GM23338 (cell line): ENCODE results near the gene SYCP3. TPM values are rescaled to one million over a fixed set of nuclear protein-coding genes. Genes with fewer than 3 reads are reported as not detected.

ENCODE experiments used
- ATAC-seq: fragments of 200-7000 bp; cut with Tn5 transposase; 3 replicates; pipeline ENCODE4 v1.9.1; 2020
- DNase-seq: peaks from one replicate; pipeline ENCODE4 v3.0.0-alpha.2; 2015; ENCODE audit warnings: low spot score
- H2AFZ ChIP-seq: fragments of 200-600 bp; sonication (generic); 2 replicates; pipeline ENCODE4 v1.8.0; 2016; ENCODE audit warnings: antibody characterized with exemption, mild to moderate bottlenecking, moderate library complexity
- H3F3A ChIP-seq: fragments of 200-600 bp; sonication (generic); replicated peaks from 2 replicates; pipeline ENCODE4 v1.8.0; 2017; ENCODE audit warnings: antibody characterized with exemption, mixed run types, low read depth
- H3K27ac ChIP-seq: fragments of 200-600 bp; sonication (generic); 2 replicates; pipeline ENCODE4 v1.6.1; 2016; ENCODE audit warnings: low read depth
- H3K27me3 ChIP-seq: fragments of 200-600 bp; sonication (generic); 2 replicates; pipeline ENCODE4 v1.8.0; 2016; ENCODE audit warnings: mild to moderate bottlenecking, mixed run types, moderate library complexity; ENCODE audit not compliant: insufficient read depth
- H3K36me3 ChIP-seq: fragments of 200-600 bp; sonication (generic); 2 replicates; pipeline ENCODE4 v1.8.0; 2016; ENCODE audit warnings: mild to moderate bottlenecking; ENCODE audit not compliant: insufficient read depth
- H3K4me1 ChIP-seq: fragments of 200-600 bp; sonication (generic); 2 replicates; pipeline ENCODE4 v1.8.0; 2016; ENCODE audit warnings: mild to moderate bottlenecking, moderate library complexity; ENCODE audit not compliant: insufficient read depth
- H3K4me2 ChIP-seq: fragments of 200-600 bp; sonication (generic); 2 replicates; pipeline ENCODE4 v1.7.1; 2017; ENCODE audit warnings: mixed run types
- H3K4me3 ChIP-seq: fragments of 200-600 bp; sonication (generic); 2 replicates; pipeline ENCODE4 v1.6.1; 2016; ENCODE audit warnings: mixed run types
- H3K79me2 ChIP-seq: fragments of 200-600 bp; sonication (generic); replicated peaks from 2 replicates; pipeline ENCODE4 v1.8.0; 2017; ENCODE audit warnings: mild to moderate bottlenecking; ENCODE audit not compliant: insufficient read depth
- H3K9me2 ChIP-seq: fragments of 200-600 bp; sonication (generic); 2 replicates; pipeline ENCODE4 v1.8.0; 2017; ENCODE audit not compliant: insufficient read depth
- H4K20me1 ChIP-seq: fragments of 200-600 bp; sonication (generic); replicated peaks from 2 replicates; pipeline ENCODE4 v1.8.0; 2017; ENCODE audit warnings: mild to moderate bottlenecking; ENCODE audit not compliant: insufficient read depth
- H3K27ac Mint-ChIP-seq: 2 replicates; pipeline ENCODE4 v1.8.0; 2020; ENCODE audit warnings: inconsistent platforms, mild to moderate bottlenecking, moderate library complexity, mixed read lengths
- H3K27me3 Mint-ChIP-seq: 3 replicates; pipeline ENCODE4 v1.8.0; 2022; ENCODE audit warnings: low read depth, mild to moderate bottlenecking, moderate library complexity, mixed read lengths, inconsistent platforms; ENCODE audit not compliant: insufficient read depth, poor library complexity
- H3K36me3 Mint-ChIP-seq: 3 replicates; pipeline ENCODE4 v1.8.0; 2021; ENCODE audit warnings: low read depth, mild to moderate bottlenecking, inconsistent platforms, moderate library complexity, mixed read lengths
- H3K4me1 Mint-ChIP-seq: 3 replicates; pipeline ENCODE4 v1.8.0; 2020; ENCODE audit warnings: mild to moderate bottlenecking, inconsistent platforms, mixed read lengths
- H3K4me3 Mint-ChIP-seq: 3 replicates; pipeline ENCODE4 v1.8.0; 2021; ENCODE audit warnings: moderate library complexity, mild to moderate bottlenecking, inconsistent platforms, mixed read lengths
- H3K9me3 Mint-ChIP-seq: 3 replicates; pipeline ENCODE4 v1.8.0; 2020; ENCODE audit warnings: moderate library complexity, mild to moderate bottlenecking, inconsistent platforms, mixed read lengths
- CREB1 ChIP-seq: fragments of 250-450 bp; sonication (Bioruptor Pico); IDR thresholded peaks from 2 replicates; pipeline ENCODE4 v1.5.0; 2020; ENCODE audit warnings: low read depth, mild to moderate bottlenecking, moderate library complexity
- EZH2 ChIP-seq: fragments of 200-600 bp; sonication (generic); IDR thresholded peaks from one replicate; pipeline ENCODE4 v1.8.0; 2017; ENCODE audit warnings: antibody characterized with exemption, mild to moderate bottlenecking, low read depth; ENCODE audit not compliant: unreplicated experiment
- EZH2phosphoT487 ChIP-seq: fragments of 200-600 bp; sonication (generic); IDR thresholded peaks from one replicate; pipeline ENCODE4 v1.8.1; 2018; ENCODE audit warnings: antibody characterized with exemption; ENCODE audit not compliant: unreplicated experiment
- JUNB ChIP-seq: IDR thresholded peaks from one replicate; pipeline ENCODE4 v1.6.1; 2016; ENCODE audit warnings: antibody characterized with exemption; ENCODE audit not compliant: unreplicated experiment
- NANOG ChIP-seq: IDR thresholded peaks from 2 replicates; pipeline ENCODE4 v1.6.1; 2016; ENCODE audit warnings: antibody characterized with exemption, borderline replicate concordance
- POLR2AphosphoS5 ChIP-seq: IDR thresholded peaks from 2 replicates; pipeline ENCODE4 v1.6.1; 2016; ENCODE audit warnings: antibody characterized with exemption, low read depth
- STAT1 ChIP-seq: IDR thresholded peaks from one replicate; pipeline ENCODE4 v1.6.1; 2016; ENCODE audit warnings: antibody characterized with exemption; ENCODE audit not compliant: unreplicated experiment
- ZNF114 ChIP-seq: fragments of 250-450 bp; sonication (Bioruptor Pico); IDR thresholded peaks from 2 replicates; pipeline ENCODE4 v1.5.0; 2020; ENCODE audit warnings: mild to moderate bottlenecking, moderate library complexity
- ZNF331 ChIP-seq: fragments of 250-450 bp; sonication (Bioruptor Pico); IDR thresholded peaks from 2 replicates; pipeline ENCODE4 v1.5.0; 2020; ENCODE audit warnings: low read depth, mild to moderate bottlenecking, moderate library complexity
- polyA plus RNA-seq: library from polyadenylated mRNA; unstranded; fragments of >200 nt; fragmentation: Nextera tagmentation; extraction: Ambion mirVana; gene quantifications from 2 replicates; pipeline ENCODE4 v1.2.1, GENCODE V29; 2016
- total RNA-seq: library from RNA; depleted of rRNA; stranded (reverse); fragments of >200 nt; shearing (Covaris generic); gene quantifications from 2 replicates; pipeline ENCODE4 v1.2.3, GENCODE V29; 2014
- TF ChIP-seq, protein P1 (sequence below), 2 experiments: fragments of 200-600 bp in 1 of 2; sonication (generic) in 1 of 2; conservative IDR thresholded peaks; 2 replicates each; pipeline versions ENCODE4 v1.5.1 to v1.6.1; 2016 to 2017; ENCODE audit warnings: antibody characterized with exemption in 2 of 2, low read depth in 2 of 2, mild to moderate bottlenecking in 2 of 2, moderate library complexity in 1 of 2
- TF ChIP-seq, protein P2 (sequence below): IDR thresholded peaks from 2 replicates; pipeline ENCODE4 v1.6.1; 2016; ENCODE audit warnings: antibody characterized with exemption
- TF ChIP-seq, protein P3 (sequence below): IDR thresholded peaks from one replicate; pipeline ENCODE4 v1.6.1; 2018; ENCODE audit warnings: antibody characterized with exemption; ENCODE audit not compliant: unreplicated experiment
- TF ChIP-seq, protein P4 (sequence below): fragments of 250-450 bp; sonication (Bioruptor Pico); IDR thresholded peaks from 2 replicates; pipeline ENCODE4 v1.5.0; 2020; ENCODE audit warnings: mild to moderate bottlenecking, moderate library complexity

Gene SYCP3
- total and polyA plus RNA-seq, 2 experiments from 2014 or later, result 0.07 to 1.5 TPM

DNA sequence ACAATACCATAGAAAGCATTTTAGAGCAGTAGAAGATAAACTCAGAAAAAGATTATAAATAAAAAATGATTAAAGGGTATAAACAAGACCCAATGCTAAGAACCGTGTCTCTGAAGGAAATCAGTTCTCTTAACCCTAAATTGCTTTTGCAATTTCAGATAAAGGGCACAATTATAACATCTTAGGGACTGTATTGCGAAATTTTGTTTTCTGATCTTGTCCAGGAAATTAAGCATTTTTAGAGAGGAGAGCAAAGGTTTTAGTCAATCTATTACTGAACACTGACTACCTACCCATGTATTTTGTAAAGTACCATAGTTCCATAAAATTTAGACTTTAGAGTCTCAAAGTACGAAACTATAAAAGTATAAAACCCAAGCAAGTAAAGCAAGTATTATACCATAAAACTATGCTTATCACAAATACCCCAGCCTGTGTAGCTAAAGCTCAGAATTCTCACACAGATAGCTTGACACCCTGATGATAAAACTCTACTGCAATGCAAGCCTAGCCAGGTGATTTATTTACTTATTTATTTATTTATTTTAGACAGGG, 48.6 kb downstream of the SYCP3 start:
- H3F3A ChIP-seq, result no peaks in the 10 kb centered on the region
- no peaks in the 10 kb centered on the region for H3K9me2 ChIP-seq
- peaks cover 8% of the 10 kb centered on the region for H3K27me3 ChIP-seq
- TF ChIP-seq, protein P1, sequence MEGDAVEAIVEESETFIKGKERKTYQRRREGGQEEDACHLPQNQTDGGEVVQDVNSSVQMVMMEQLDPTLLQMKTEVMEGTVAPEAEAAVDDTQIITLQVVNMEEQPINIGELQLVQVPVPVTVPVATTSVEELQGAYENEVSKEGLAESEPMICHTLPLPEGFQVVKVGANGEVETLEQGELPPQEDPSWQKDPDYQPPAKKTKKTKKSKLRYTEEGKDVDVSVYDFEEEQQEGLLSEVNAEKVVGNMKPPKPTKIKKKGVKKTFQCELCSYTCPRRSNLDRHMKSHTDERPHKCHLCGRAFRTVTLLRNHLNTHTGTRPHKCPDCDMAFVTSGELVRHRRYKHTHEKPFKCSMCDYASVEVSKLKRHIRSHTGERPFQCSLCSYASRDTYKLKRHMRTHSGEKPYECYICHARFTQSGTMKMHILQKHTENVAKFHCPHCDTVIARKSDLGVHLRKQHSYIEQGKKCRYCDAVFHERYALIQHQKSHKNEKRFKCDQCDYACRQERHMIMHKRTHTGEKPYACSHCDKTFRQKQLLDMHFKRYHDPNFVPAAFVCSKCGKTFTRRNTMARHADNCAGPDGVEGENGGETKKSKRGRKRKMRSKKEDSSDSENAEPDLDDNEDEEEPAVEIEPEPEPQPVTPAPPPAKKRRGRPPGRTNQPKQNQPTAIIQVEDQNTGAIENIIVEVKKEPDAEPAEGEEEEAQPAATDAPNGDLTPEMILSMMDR (conservative IDR thresholded peaks at IDR 0.05; ENCODE audit: low read depth in 2 of 2), result no peak
- TF ChIP-seq NANOG, result no peak
- no peak for TF ChIP-seq JUNB
- no peak for TF ChIP-seq STAT1
- TF ChIP-seq ZNF114 (CRISPR knock-in tag), result no peak
- TF ChIP-seq, protein P2, sequence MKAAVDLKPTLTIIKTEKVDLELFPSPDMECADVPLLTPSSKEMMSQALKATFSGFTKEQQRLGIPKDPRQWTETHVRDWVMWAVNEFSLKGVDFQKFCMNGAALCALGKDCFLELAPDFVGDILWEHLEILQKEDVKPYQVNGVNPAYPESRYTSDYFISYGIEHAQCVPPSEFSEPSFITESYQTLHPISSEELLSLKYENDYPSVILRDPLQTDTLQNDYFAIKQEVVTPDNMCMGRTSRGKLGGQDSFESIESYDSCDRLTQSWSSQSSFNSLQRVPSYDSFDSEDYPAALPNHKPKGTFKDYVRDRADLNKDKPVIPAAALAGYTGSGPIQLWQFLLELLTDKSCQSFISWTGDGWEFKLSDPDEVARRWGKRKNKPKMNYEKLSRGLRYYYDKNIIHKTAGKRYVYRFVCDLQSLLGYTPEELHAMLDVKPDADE, result no peak
- TF ChIP-seq, protein P3, sequence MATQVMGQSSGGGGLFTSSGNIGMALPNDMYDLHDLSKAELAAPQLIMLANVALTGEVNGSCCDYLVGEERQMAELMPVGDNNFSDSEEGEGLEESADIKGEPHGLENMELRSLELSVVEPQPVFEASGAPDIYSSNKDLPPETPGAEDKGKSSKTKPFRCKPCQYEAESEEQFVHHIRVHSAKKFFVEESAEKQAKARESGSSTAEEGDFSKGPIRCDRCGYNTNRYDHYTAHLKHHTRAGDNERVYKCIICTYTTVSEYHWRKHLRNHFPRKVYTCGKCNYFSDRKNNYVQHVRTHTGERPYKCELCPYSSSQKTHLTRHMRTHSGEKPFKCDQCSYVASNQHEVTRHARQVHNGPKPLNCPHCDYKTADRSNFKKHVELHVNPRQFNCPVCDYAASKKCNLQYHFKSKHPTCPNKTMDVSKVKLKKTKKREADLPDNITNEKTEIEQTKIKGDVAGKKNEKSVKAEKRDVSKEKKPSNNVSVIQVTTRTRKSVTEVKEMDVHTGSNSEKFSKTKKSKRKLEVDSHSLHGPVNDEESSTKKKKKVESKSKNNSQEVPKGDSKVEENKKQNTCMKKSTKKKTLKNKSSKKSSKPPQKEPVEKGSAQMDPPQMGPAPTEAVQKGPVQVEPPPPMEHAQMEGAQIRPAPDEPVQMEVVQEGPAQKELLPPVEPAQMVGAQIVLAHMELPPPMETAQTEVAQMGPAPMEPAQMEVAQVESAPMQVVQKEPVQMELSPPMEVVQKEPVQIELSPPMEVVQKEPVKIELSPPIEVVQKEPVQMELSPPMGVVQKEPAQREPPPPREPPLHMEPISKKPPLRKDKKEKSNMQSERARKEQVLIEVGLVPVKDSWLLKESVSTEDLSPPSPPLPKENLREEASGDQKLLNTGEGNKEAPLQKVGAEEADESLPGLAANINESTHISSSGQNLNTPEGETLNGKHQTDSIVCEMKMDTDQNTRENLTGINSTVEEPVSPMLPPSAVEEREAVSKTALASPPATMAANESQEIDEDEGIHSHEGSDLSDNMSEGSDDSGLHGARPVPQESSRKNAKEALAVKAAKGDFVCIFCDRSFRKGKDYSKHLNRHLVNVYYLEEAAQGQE, result no peak
- no peak for TF ChIP-seq EZH2phosphoT487
- no peak for TF ChIP-seq POLR2AphosphoS5
- TF ChIP-seq, protein P4, sequence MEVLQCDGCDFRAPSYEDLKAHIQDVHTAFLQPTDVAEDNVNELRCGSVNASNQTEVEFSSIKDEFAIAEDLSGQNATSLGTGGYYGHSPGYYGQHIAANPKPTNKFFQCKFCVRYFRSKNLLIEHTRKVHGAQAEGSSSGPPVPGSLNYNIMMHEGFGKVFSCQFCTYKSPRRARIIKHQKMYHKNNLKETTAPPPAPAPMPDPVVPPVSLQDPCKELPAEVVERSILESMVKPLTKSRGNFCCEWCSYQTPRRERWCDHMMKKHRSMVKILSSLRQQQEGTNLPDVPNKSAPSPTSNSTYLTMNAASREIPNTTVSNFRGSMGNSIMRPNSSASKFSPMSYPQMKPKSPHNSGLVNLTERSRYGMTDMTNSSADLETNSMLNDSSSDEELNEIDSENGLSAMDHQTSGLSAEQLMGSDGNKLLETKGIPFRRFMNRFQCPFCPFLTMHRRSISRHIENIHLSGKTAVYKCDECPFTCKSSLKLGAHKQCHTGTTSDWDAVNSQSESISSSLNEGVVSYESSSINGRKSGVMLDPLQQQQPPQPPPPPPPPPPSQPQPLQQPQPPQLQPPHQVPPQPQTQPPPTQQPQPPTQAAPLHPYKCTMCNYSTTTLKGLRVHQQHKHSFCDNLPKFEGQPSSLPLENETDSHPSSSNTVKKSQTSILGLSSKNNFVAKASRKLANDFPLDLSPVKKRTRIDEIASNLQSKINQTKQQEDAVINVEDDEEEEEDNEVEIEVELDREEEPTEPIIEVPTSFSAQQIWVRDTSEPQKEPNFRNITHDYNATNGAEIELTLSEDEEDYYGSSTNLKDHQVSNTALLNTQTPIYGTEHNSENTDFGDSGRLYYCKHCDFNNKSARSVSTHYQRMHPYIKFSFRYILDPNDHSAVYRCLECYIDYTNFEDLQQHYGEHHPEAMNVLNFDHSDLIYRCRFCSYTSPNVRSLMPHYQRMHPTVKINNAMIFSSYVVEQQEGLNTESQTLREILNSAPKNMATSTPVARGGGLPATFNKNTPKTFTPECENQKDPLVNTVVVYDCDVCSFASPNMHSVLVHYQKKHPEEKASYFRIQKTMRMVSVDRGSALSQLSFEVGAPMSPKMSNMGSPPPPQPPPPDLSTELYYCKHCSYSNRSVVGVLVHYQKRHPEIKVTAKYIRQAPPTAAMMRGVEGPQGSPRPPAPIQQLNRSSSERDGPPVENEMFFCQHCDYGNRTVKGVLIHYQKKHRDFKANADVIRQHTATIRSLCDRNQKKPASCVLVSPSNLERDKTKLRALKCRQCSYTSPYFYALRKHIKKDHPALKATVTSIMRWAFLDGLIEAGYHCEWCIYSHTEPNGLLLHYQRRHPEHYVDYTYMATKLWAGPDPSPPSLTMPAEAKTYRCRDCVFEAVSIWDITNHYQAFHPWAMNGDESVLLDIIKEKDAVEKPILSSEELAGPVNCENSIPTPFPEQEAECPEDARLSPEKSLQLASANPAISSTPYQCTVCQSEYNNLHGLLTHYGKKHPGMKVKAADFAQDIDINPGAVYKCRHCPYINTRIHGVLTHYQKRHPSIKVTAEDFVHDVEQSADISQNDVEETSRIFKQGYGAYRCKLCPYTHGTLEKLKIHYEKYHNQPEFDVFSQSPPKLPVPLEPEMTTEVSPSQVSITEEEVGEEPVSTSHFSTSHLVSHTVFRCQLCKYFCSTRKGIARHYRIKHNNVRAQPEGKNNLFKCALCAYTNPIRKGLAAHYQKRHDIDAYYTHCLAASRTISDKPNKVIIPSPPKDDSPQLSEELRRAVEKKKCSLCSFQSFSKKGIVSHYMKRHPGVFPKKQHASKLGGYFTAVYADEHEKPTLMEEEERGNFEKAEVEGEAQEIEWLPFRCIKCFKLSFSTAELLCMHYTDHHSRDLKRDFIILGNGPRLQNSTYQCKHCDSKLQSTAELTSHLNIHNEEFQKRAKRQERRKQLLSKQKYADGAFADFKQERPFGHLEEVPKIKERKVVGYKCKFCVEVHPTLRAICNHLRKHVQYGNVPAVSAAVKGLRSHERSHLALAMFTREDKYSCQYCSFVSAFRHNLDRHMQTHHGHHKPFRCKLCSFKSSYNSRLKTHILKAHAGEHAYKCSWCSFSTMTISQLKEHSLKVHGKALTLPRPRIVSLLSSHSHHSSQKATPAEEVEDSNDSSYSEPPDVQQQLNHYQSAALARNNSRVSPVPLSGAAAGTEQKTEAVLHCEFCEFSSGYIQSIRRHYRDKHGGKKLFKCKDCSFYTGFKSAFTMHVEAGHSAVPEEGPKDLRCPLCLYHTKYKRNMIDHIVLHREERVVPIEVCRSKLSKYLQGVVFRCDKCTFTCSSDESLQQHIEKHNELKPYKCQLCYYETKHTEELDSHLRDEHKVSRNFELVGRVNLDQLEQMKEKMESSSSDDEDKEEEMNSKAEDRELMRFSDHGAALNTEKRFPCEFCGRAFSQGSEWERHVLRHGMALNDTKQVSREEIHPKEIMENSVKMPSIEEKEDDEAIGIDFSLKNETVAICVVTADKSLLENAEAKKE, result no peak
- TF ChIP-seq EZH2, result no peak
- TF ChIP-seq CREB1 (CRISPR knock-in tag), result no peak
- no peak for TF ChIP-seq ZNF331 (CRISPR knock-in tag)
- Mint-ChIP-seq H3K9me3 (no peaks in the 10 kb centered on the region), H3K27me3 (no peaks in the 10 kb centered on the region), H3K4me1 (no peaks in the 10 kb centered on the region; the same call in 2 of the 3 replicates), H3K4me3 (no peak overlapping the region), H3K27ac (no peak overlapping the region), H3K36me3 (no peaks in the 10 kb centered on the region)
- no peak for ATAC-seq
- H3K36me3 ChIP-seq, result no peaks in the 10 kb centered on the region
- no peak for DNase-seq
- H3K4me3 ChIP-seq, result no peak overlapping the region
- no peak overlapping the region for H3K27ac ChIP-seq
- no peak overlapping the region for H3K4me2 ChIP-seq
- H4K20me1 ChIP-seq, result no peaks in the 10 kb centered on the region
- H3K4me1 ChIP-seq, result peaks cover 4% of the 10 kb centered on the region; the same call in 1 of the 2 replicates
- H3K79me2 ChIP-seq, result no peaks in the 10 kb centered on the region
- H2AFZ ChIP-seq, result no peak overlapping the region
